Endometrial microvascular endothelial cells (primary cell): Measurements from ENCODE around the gene RELT. TPM values are rescaled to one million over a fixed set of nuclear protein-coding genes. Genes with fewer than 3 reads are reported as not detected.

Experiments
- in situ Hi-C: cut with HindIII; loops from 2 replicates; pipeline ENCODE4 v1.10.0; 2017; ENCODE audit warnings: low sequenced_read_pairs, low pct_unique_long_range_greater_than_20kb; ENCODE audit errors: inconsistent ontology term
- total RNA-seq: library from RNA; depleted of rRNA; stranded (reverse); fragments of >200 nt; gene quantifications from one replicate; pipeline ENCODE4 v1.2.3, GENCODE V29; 2015; ENCODE audit errors: inconsistent ontology term

RELT gene
- 10.8 TPM for total RNA-seq

DNA sequence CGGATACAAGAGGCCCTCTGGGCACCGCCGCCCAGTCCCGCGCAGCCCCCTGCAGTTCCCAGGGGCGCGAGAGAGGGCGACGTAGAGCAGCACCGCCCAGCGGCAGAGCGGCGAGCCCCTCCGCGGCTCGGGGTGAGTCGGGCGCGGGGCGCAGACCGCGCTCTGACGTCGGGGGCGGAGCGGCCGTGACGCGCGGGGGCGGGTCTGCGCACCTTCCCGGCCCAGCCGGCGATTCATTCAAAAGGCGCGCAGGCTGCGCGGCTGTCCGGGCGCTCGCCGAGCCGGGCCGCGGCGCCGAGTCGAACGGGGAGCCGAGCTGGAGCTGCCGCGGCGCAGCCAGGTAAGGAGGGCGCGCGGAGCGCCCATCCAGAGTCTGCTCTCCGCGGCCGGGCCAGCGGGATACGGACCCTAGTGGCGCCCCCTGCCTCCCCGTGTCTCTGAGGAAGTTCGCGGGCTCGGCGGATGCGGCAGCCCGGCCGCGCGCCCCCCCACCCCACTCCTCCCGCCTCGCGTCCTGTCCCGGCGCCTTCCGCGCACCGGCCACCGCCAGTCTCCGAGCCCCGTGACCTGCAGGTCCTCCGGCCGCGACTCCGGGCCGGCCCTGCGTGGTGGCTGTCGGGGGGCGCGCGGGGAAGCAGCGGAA, at the start of gene RELT:
Gene RELT, plus strand, starts transcription at position 240 of the 643 bp plus-strand sequence. CDS start 12,738 bp downstream, outside the sequence.
- in situ Hi-C loops, result no loop called here

- in situ Hi-C loops, result no loop called here
These were observed 49.0 kb upstream of the RELT start for GRCh38 chr11:73326929-73327811.

- in situ Hi-C loops, result no loop called here
These were observed 48.3 kb upstream of the RELT start for GRCh38 chr11:73327812-73328364.

- in situ Hi-C loops, result no loop called here
These were observed 45.6 kb upstream of the RELT start for GRCh38 chr11:73330569-73331093.

GRCh38 chr11:73331138-73331916, 44.9 kb upstream of the RELT start:
- in situ Hi-C loops, result no loop called here

GRCh38 chr11:73333173-73333572, 43.0 kb upstream of the RELT start:
- in situ Hi-C loops, result no loop called here

DNA sequence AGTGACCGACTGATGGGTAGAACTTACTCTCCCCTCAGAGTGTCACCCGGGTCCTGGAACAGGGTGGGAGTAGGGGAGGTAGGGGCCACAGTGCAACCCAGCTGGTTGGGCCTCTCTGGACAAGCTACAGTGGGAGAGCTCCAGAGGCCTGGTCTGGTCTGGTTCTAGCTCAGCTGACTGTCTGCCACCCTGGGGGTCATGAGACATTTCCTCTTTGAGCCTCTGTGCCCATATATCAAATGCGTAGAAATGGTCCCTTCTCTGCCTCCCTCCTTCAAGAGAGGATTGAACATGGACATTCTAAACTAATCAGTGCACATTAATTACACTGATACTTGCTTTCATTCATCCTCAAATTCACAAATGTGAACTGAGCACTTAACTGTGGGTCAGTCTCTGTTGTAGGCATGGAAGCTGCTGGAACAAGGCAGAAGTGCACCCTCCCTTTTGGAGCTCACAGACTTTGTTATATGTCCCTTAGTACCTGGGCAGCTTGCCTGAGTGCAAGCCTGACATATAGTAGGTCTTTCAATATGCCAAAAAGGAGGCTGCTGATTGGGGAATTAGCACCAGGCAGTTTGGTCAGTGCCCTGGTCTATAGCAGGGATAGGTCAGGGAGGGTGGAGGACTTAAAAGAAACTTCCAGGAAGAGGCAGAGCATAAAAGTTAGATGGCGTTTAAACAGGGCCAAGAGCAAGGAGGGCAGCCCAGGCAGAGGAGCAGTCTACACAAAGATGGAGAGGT, 42.4 kb upstream of the RELT start:
- in situ Hi-C loops, result no loop called here

DNA sequence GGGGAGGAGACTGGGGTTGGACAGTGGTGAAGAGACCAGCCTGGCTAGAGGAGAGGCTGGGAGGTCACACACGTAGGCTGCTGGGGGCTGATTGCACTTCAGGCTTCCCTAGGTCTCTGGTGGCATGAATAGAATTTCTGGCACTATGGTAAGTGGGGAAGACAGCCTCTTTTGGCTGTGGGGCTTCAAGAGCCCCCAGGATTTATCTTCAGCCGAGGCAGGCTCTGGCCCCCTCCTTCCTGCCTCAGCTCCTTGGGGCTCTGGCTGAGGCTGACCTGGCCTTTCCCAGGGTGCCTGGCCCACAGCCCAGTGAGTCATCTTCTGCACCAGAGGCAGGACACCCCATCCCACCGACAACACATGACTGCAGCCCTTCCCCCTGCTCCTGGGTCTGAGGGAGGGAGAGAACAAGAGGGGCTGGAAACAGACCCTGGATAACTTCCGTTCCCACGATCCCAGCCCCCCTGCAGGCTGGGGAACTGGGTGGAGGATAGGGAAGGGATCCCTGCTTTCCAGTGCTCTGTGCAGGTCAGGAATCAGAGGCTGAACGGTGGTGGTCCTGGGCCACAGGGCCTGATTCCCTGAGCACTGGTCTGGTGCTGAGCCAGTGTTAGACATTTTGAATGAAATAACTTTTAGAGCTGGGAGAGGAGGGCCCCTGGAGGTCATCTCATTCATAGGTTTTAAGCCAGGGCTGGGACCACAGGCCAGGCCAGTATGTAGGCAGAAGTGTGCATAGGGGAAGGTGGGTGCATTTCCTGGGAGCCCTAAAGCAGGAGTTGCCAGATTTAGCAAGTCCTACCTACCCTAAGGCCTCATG, 41.6 kb upstream of the RELT start:
- in situ Hi-C loops, result no loop called here

DNA sequence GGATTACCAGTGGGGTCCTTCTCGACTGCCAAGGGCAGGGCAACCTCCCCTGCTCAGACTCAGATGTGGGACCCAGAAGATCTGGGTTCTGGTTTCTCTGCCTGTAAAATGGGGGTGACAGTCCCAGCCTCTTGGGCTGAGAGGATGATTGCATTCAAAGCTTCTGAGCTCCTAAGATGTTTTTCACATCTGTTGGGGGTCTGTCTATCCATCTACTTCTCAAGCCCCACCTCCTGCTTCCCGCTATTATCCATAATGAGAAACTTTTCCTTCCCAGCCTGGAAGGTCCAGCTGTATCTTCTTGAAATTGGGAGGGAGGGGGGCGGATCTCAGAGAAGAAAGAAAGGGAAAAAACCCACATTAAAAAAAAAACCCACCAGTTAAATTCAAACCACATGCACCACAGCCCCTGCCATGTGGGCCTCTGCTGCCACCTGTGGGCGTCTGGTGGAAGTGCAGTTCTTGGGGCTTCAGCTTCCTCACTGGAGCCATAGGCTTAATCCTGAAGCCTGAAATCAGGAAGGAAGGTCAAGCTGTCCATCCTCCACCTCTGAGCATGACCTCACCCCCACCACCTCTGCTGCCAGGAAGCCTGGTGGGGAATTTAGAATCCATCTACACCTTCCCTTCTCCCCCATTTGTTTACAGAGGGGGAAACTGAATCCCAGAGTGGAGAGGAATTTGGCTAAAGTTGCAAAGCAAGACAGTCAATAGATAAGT, 40.8 kb upstream of the RELT start:
- in situ Hi-C loops, result no loop called here

GRCh38 chr11:73337846-73338245, 38.4 kb upstream of the RELT start:
- in situ Hi-C loops, result no loop called here

GRCh38 chr11:73338279-73338678, 37.9 kb upstream of the RELT start:
- in situ Hi-C loops, result no loop called here

DNA sequence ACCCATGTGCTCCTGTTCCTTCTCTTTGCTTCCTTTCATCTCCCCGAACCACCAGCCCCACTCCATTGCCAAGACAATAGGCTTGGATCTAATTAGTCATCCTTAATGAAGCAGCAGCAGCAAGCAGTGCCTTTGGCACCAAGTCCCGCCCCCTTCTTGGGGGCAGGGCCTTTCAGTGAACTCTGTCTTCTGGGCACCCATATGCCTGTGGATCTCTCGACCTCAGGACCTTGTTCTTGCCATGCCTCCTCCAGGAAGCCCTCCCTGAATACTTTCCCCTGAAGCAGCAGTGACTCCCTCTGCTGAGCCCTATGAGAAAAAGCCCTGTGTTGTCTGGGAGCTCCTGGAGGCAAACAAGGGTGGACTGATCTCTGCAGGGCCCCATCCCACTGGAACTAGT, 36.0 kb upstream of the RELT start:
- in situ Hi-C loops, result no loop called here

GRCh38 chr11:73342633-73343032, 33.6 kb upstream of the RELT start:
- in situ Hi-C loops, result no loop called here

DNA sequence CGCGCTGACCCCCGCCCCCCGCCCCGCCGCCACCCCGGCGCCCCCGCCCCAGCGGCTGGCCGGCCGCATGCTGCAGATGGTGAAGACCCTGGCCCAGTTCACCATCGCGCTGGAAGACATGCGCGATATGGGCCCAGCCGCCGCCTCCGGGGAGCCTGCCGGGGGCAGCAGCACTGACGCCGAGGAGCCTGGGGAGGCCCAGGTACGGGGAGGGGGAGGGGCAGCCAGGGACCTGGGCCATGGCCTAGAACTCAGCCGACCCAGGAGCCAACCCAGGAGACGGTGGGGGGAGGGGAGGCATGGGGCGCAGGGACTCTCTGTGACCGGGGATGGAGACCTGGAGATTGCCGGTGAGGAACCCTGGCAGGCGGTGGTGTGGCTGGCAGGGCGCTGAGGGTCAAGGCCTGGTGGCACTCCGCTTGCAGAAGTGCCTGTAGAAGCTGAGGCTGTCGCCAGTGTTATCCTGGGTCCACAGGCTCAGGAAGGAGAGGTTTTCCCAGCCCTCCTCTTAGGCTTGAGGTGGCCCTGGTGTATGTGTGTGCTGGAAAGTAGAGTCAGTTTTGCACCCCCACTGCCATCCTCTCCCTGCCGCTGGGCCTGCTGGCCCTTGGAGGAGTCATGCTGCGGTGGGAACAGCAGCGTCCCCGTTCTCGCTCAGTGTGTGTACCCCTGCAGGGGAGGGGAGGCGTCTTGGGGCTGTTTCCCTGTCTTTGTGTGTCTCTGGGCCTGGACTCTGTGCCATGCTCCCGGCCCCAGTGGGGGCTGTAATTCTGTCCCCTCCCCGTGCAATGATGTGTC, 32.9 kb upstream of the RELT start:
- in situ Hi-C loops, result no loop called here

DNA sequence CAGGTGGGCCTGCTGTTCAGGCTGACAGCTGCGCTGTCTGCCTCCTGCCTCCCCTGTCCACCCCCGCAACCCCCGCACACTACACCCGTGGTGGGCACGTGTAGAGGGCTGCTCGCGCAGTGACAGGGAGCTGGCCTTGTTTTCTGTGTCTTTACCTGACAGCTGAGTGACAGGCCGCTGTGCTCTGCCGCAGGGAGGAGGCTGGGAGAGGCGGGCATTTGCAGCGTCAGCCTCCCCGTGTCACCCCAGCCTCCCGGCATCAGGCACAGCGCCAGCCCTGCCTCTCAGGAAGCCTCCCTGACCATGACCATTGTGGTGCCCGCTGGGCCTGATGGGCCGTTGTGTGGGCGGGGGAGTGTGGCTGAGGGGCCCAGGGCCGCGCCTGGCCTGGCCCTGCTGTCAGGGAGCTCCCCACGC, 32.0 kb upstream of the RELT start:
- in situ Hi-C loops, result no loop called here

- in situ Hi-C loops, result no loop called here
These were observed 30.6 kb upstream of the RELT start for GRCh38 chr11:73345481-73346160.
